ENCODE measurements around the gene IFT122. TPM values are rescaled to one million over a fixed set of nuclear protein-coding genes. Genes with fewer than 3 reads are reported as not detected.

Gene IFT122
- total RNA-seq, 1 experiment from 2014 or later: 30.0 TPM

- H3K4me3 Mint-ChIP-seq (ENCODE audit: unreplicated experiment): no peak overlapping the region
- no peaks in the 10 kb centered on the region for H3K9me3 Mint-ChIP-seq (ENCODE audit: unreplicated experiment)
- H3K27me3 Mint-ChIP-seq (ENCODE audit: insufficient read depth, unreplicated experiment): no peaks in the 10 kb centered on the region
- Histone ChIP-seq H3K27me3 (replicated peaks; ENCODE audit: control insufficient read depth, insufficient read depth, low read length) (no peaks in the 10 kb centered on the region), H3K36me3 (ENCODE audit: control insufficient read depth, insufficient read depth, low read length) (no peaks in the 10 kb centered on the region; the same call in 1 of the 2 replicates), H3K4me3 (ENCODE audit: low read depth, low read length) (no peak overlapping the region), H3K9me3 (no peaks in the 10 kb centered on the region), H3K4me1 (peaks cover 11% of the 10 kb centered on the region)
- no TSS peak for BruUV-seq (replicated peaks)
- H3K27ac Mint-ChIP-seq (ENCODE audit: unreplicated experiment): no peak overlapping the region
- no peak for DNase-seq
- TF ChIP-seq CTCF (IDR thresholded peaks at IDR 0.05; ENCODE audit: insufficient read depth in 1 of 2, low read depth in 1 of 2, low read length in 1 of 2, severe bottlenecking in 1 of 2, unreplicated experiment in 1 of 2): no peak
- no peaks in the 10 kb centered on the region for H3K36me3 Mint-ChIP-seq (ENCODE audit: insufficient read depth, unreplicated experiment)
- peaks cover 6% of the 10 kb centered on the region for H3K4me1 Mint-ChIP-seq (ENCODE audit: low read depth, unreplicated experiment)
- ChIA-PET CTCF (interaction anchor here (1.7 kb wide), 1 partner anchor 12 kb away, joined by 6 read pairs; no protein-coding TSS in a partner anchor), POLR2A (no interaction called here)
- intact Hi-C loops (cut with micrococcal nuclease; ENCODE audit: unreplicated experiment): no loop called here
Measured at GRCh38 chr3:129502641-129503408, 62.8 kb downstream of the IFT122 start.

- DNase-seq: no peak
- BruUV-seq (replicated peaks): no TSS peak
- Mint-ChIP-seq H3K27ac (ENCODE audit: unreplicated experiment) (no peak overlapping the region), H3K36me3 (ENCODE audit: insufficient read depth, unreplicated experiment) (no peaks in the 10 kb centered on the region), H3K27me3 (ENCODE audit: insufficient read depth, unreplicated experiment) (no peaks in the 10 kb centered on the region), H3K4me3 (ENCODE audit: unreplicated experiment) (no peak overlapping the region), H3K9me3 (ENCODE audit: unreplicated experiment) (no peaks in the 10 kb centered on the region), H3K4me1 (ENCODE audit: low read depth, unreplicated experiment) (peaks cover 6% of the 10 kb centered on the region)
- TF ChIP-seq CTCF (IDR thresholded peaks at IDR 0.05; ENCODE audit: insufficient read depth in 1 of 2, low read depth in 1 of 2, low read length in 1 of 2, severe bottlenecking in 1 of 2, unreplicated experiment in 1 of 2): no peak
- peaks cover 11% of the 10 kb centered on the region for H3K4me1 ChIP-seq
- POLR2A ChIA-PET: no interaction called here
- intact Hi-C loops (cut with micrococcal nuclease; ENCODE audit: unreplicated experiment): no loop called here
- no peaks in the 10 kb centered on the region for H3K9me3 ChIP-seq
- H3K4me3 ChIP-seq (ENCODE audit: low read depth, low read length): no peak overlapping the region
- CTCF ChIA-PET: interaction anchor here (1.7 kb wide), 1 partner anchor 13 kb away, joined by 6 read pairs; no protein-coding TSS in a partner anchor
- H3K36me3 ChIP-seq (ENCODE audit: control insufficient read depth, insufficient read depth, low read length): no peaks in the 10 kb centered on the region; the same call in 1 of the 2 replicates
- no peaks in the 10 kb centered on the region for H3K27me3 ChIP-seq (replicated peaks; ENCODE audit: control insufficient read depth, insufficient read depth, low read length)
Measured at GRCh38 chr3:129503471-129504291, 63.7 kb downstream of the IFT122 start.

DNA sequence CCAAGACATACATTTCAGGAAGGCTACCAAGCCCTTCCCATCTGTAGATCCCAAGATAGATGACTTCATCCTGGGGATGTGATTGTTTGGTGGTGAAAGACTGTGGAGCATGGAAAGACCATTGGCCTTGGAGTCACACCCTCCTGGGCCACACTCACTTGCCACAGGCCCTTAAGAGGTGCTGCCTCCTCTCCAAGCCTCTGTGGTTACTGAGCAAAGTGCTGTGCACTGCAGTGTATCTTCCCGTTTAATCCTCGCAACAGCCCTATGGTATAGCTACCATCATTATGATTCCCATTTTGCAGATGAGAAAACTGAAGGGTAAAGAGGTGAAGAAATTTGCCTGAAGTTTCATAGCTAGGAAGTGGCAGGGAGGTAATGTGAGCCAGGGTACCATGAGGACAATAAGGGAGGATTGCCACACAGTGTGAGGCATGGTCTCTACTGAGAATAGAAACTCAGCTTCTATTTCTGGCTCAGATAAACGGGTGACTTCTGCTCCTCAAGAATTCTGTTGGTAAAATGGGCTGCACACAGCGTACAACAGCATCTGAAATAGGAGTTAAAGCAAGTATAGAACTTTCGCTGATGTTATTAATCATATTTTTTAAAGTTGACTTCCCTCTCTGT lies 64.6 kb downstream of the IFT122 start:
- Histone ChIP-seq H3K36me3 (ENCODE audit: control insufficient read depth, insufficient read depth, low read length) (no peaks in the 10 kb centered on the region; the same call in 1 of the 2 replicates), H3K4me1 (peaks cover 11% of the 10 kb centered on the region), H3K4me3 (ENCODE audit: low read depth, low read length) (no peak overlapping the region), H3K9me3 (no peaks in the 10 kb centered on the region), H3K27me3 (replicated peaks; ENCODE audit: control insufficient read depth, insufficient read depth, low read length) (no peaks in the 10 kb centered on the region)
- Mint-ChIP-seq H3K36me3 (ENCODE audit: insufficient read depth, unreplicated experiment) (no peaks in the 10 kb centered on the region), H3K4me1 (ENCODE audit: low read depth, unreplicated experiment) (peaks cover 6% of the 10 kb centered on the region), H3K9me3 (ENCODE audit: unreplicated experiment) (no peaks in the 10 kb centered on the region), H3K27me3 (ENCODE audit: insufficient read depth, unreplicated experiment) (no peaks in the 10 kb centered on the region), H3K4me3 (ENCODE audit: unreplicated experiment) (no peak overlapping the region), H3K27ac (ENCODE audit: unreplicated experiment) (no peak overlapping the region)
- intact Hi-C loops (cut with micrococcal nuclease; ENCODE audit: unreplicated experiment): no loop called here
- DNase-seq: no peak
- ChIA-PET POLR2A (no interaction called here), CTCF (no interaction called here)
- no TSS peak for BruUV-seq (replicated peaks)
- TF ChIP-seq CTCF (IDR thresholded peaks at IDR 0.05; ENCODE audit: insufficient read depth in 1 of 2, low read depth in 1 of 2, low read length in 1 of 2, severe bottlenecking in 1 of 2, unreplicated experiment in 1 of 2): no peak
